Activated gamma-delta T cell (primary cell): Measurements from ENCODE around the gene S100Z.
A peak's percentile ranks its signal among the peaks of the same experiment; 100 is the strongest.
"Not testable (repeated sequence)": the region's sequence is repeated elsewhere in the genome, so short reads cannot be mapped to it uniquely, and the experiment has no call there.

Experiments
- DNase-seq: peaks from one replicate; lab custom pipeline; 2025; lab: John Stamatoyannopoulos, UW
- total RNA-seq, 2 donors: gene quantifications; one replicate each; lab custom pipeline; 2026; lab: John Stamatoyannopoulos, UW

S100Z gene
- total RNA-seq: 0.39 to 0.56 reads per million in 2 donors

DNA sequence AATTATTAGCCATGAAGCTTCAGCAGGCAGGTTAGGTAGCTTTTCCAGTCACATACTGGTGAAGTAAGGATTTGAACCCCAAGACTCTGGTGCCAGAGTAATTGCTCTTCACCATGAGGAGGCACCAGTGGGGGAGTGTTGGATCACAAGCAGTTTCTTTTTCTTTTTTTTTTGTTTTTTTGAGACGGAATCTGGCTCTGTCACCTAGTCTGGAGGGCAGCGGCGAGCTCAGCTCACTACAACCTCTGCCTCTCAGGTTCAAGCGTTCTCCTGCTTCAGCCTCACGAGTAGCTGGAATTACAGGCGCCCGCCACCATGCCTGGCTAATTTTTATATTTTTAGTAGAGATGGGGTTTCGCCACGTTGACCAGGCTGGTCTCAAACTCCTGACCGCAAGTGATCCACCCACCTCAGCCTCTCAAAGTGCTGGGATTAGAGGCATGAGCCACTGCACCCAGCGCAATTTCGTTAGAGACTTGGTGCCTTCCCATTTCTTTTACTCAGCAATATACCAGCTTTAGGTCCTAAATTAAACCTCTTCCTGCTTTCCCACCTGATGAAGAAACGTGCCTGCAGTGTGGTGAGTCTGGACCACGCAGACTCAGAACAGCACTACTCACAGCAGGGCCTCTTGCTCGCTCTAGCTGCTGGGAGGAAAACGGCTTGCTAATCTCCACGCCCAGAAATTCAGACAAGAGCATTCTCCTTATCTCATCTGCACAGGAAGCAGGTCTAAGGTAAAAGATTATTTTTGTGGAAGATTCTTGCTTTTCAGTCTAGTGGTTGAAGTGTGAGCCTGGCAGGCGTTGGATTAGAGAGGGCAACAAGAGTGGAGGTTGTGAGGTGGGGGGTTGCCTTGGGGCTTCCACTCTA is at the start of gene S100Z:
S100Z (plus strand) TSS at position 596 of the 873 bp plus-strand sequence. CDS start 25,346 bp downstream, outside the sequence.
- DNase-seq: no peak

GRCh38 chr5:76800579-76800978 is 49.2 kb upstream of the S100Z start:
- no peak for DNase-seq

DNA sequence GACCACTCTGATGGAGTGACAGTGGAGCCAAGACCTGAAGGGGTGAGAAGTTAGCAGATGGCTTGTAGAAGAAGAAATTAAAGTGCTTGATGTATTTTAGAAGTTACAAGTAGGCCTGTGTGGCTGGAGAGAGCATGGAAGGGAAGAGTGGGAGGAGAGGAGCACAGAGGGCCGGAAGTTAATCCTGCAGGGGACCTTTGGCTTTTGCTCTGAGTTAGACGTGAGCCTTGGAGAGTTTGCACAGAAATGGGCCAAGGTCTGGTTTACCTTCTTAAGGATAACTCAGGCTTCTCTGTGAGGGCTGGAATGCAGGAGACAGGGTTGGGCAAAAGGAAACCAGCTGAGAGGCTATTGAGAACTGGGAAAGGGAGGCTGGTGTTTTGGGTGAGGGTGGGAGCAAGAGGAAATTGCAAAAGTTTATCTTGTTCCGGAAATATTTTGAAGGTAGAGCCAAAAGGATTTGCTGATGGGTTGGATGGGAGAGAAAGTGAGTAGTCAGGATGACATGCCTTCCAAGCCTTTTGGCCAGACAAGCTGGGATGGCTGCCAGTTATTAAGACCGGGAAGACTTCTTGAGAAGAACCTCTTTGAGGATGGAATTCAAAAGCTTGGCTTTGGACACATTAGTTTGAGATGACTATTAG is 48.5 kb upstream of the S100Z start:
- DNase-seq: no peak

- no peak for DNase-seq
These were observed 48.0 kb upstream of the S100Z start for GRCh38 chr5:76801803-76802195.

GRCh38 chr5:76804266-76804665 is 45.5 kb upstream of the S100Z start:
- no peak for DNase-seq

DNA sequence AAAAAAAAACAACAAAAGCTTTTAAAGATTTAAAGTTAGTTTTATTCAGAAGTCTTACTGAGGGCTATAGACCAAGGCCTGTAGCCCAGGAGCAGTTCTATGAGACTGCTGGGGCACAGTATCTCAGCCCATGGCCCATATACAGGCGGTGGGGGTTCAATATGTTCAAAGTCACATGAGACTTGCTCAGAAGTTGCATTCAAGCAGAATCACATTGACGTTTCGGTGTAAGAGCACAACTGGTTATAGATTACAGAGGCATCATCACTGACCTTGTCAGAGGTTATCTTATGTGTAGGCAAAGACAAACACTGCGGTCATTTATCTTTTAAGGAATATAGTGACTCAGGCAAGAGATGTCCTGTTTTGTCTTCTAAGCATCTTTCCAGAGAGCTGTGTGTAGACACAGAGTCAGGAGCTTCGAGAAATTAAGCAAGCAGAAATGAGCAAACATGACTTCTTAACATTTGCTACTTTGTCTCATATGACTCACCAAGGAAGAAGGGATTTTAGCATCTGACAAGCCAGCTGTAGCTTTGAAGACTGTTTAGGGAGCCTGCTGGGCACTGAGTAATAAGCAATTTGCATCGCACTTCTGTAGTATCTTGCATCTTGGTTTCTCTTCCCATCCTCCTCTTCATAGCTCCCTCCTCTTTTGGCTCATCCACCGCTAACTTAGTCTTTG is 43.9 kb upstream of the S100Z start:
- no peak for DNase-seq

- DNase-seq: no peak
These were observed 42.5 kb upstream of the S100Z start for GRCh38 chr5:76807296-76807695.

DNA sequence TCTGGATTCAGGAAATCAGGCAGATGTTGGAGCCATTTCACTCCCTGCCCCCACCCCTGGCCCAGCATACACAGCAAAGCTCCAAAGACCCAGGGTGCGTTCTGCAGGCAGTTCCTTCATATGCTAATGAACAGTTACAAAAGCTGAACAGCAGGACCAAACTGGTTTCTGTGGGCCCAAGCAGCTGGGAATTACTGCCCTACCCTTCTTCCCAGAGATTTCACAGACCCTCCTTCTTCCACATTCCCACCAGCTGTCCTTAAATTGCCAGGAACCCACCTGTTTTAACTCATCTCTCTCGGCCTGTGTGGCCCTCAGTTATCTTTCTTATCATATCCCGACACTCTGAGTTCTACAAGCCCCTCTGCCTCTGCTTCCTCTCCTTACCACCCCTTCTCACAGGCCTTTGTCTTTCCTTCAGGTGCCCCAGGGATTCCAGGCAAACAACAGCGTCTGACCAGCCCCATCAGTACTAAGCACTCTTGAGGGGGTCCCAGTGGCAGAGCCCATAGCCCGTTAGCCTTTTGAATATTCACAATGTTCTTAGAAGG is 41.6 kb upstream of the S100Z start:
- no peak for DNase-seq

- DNase-seq: no peak
These were observed 40.7 kb upstream of the S100Z start for GRCh38 chr5:76809141-76809540.

GRCh38 chr5:76810236-76810635 is 39.6 kb upstream of the S100Z start:
- no peak for DNase-seq

DNA sequence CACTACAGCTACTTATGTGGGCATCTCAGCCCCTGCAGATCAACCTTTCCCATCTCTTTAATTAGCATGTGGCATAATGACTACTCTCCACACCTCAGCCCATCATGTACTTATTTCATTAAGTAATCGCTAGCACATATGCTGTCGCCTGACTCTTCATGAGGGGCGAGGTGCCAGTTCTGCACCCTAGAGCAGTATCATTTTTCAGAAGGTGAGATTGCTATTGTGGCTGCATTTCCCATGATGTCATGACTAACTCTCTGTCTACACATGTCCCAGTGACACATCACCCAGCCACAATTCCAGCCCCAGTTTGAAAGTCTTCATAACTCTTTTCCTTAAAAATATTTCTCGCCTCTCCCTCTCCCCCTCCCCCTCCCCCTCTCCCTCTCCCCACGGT is 38.6 kb upstream of the S100Z start:
- no peak for DNase-seq

DNA sequence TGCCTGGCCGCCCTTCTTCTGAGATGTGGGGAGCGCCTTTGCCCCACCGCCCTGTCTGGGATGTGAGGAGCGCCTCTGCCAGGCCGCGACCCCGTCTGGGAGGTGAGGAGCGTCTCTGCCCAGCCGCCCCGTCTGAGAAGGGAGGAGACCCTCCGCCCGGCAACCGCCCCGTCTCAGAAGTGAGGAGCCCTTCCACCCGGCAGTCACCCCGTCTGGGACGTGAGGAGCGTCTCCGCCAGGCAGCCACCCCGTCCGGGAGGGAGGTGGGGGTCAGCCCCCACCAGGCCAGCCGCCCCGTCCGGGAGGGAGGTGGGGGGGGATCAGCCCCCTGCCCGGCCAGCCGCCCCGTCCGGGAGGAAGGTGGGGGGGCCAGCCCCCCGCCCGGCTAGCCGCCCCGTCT is 37.6 kb upstream of the S100Z start:
- DNase-seq: not testable (repeated sequence)

- no peak for DNase-seq
These were observed 35.7 kb upstream of the S100Z start for GRCh38 chr5:76813982-76814562.

DNA sequence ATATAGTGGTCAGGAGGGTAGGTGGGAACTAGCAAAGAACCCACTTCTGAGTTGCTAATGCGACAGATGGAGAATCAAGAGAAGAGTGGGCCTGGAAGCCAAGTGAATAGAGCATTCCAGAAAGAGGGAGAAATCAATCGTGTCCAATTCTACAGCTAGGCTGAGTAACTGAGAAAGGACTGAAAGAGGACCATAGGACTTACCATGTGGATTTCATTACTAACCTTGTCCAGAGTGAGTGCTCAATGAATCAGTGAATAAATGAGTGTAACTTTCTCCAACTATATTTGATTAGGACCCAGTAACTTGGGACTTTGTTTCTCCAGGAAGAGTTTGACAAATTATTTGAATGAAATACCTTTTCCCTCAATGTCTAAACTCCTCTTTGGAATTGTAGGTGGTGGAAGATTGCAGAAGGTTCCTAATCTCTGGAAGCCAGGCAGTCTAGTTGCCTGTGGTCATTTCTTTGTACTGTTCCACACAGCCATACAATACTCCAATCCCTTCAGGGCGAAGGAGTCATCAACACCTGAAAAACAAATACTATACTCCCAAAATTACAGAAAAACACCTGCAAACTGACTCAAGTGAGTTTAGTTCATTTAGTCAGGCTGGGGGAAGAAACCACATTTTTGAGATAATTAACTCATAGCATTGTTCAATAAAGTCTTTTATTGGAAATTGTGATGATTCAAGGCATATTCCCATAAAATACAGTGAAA is 33.5 kb upstream of the S100Z start:
- no peak for DNase-seq

GRCh38 chr5:76818844-76819831 is 30.7 kb upstream of the S100Z start, which contains the start of gene F2RL1:
TSS of gene F2RL1 (plus strand) at chr5:76819030. CDS start at chr5:76819183, 153 bp downstream.
- peak; percentile 31 for DNase-seq

GRCh38 chr5:76819851-76820525 is 29.8 kb upstream of the S100Z start:
- peak; percentile 7 for DNase-seq

- DNase-seq: no peak
These were observed 29.3 kb upstream of the S100Z start for GRCh38 chr5:76820526-76820890.

GRCh38 chr5:76821136-76821535 is 28.7 kb upstream of the S100Z start:
- DNase-seq: no peak

DNA sequence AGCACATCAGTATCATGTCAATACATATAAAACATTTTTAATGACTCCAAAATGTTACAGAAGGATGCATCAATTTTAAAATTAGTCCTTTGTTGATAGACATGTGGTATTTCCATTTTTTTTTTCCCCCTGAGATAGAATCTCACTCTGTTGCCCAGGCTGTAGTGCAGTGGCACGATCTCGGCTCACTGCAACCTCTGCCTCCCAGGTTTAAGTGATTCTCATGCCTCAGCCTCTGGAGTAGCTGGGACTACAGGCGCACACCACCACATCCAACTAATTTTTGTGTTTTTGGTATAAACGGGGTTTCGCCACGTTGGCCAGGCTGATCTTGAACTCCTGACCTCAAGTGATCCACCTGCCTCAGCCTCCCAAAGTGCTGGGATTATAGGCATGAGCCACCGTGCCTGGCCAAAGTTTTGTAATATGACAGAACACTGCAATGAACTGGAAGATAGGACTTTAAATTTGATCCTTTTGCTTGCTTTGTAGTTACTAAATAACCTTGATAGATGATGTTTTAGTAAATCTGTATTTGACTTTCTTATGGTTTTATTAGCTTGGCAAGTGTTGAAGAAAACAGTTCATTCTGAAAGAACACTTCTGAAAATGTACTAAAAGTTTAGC is 27.6 kb upstream of the S100Z start:
- not testable (repeated sequence) for DNase-seq
